ENCODE measurements around the gene STK24.

- TF ChIP-seq CTCF (IDR thresholded peaks at IDR 0.05): no peak
- TF ChIP-seq POLR2A (IDR thresholded peaks at IDR 0.05): no peak
Observed at GRCh38 chr13:98473135-98473787, 103.6 kb downstream of the STK24 start.
